GM18868 (cell line): ENCODE data around the gene THAP9.
A peak's percentile ranks its signal among the peaks of the same experiment; 100 is the strongest.
"Not testable (repeated sequence)": the region's sequence is repeated elsewhere in the genome, so short reads cannot be mapped to it uniquely, and the experiment has no call there.

ENCODE experiments used
- ATAC-seq: cut with Tn5 transposase; IDR thresholded peaks from one replicate; pipeline ENCODE4 v1.9.1; 2021; ENCODE audit warnings: mild to moderate bottlenecking, moderate library complexity; ENCODE audit not compliant: unreplicated experiment

The THAP9 gene, protein sequence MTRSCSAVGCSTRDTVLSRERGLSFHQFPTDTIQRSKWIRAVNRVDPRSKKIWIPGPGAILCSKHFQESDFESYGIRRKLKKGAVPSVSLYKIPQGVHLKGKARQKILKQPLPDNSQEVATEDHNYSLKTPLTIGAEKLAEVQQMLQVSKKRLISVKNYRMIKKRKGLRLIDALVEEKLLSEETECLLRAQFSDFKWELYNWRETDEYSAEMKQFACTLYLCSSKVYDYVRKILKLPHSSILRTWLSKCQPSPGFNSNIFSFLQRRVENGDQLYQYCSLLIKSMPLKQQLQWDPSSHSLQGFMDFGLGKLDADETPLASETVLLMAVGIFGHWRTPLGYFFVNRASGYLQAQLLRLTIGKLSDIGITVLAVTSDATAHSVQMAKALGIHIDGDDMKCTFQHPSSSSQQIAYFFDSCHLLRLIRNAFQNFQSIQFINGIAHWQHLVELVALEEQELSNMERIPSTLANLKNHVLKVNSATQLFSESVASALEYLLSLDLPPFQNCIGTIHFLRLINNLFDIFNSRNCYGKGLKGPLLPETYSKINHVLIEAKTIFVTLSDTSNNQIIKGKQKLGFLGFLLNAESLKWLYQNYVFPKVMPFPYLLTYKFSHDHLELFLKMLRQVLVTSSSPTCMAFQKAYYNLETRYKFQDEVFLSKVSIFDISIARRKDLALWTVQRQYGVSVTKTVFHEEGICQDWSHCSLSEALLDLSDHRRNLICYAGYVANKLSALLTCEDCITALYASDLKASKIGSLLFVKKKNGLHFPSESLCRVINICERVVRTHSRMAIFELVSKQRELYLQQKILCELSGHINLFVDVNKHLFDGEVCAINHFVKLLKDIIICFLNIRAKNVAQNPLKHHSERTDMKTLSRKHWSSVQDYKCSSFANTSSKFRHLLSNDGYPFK

GRCh38 chr4:82900411-82901182 lies at the start of gene THAP9:
TSS of gene THAP9 (plus strand) at chr4:82900735. CDS start at chr4:82900803, 68 bp downstream.
- ATAC-seq: peak; percentile 86

GRCh38 chr4:82851318-82851717 lies 49.2 kb upstream of the THAP9 start:
- no peak for ATAC-seq

GRCh38 chr4:82851885-82852750 lies 48.4 kb upstream of the THAP9 start:
- no peak for ATAC-seq

DNA sequence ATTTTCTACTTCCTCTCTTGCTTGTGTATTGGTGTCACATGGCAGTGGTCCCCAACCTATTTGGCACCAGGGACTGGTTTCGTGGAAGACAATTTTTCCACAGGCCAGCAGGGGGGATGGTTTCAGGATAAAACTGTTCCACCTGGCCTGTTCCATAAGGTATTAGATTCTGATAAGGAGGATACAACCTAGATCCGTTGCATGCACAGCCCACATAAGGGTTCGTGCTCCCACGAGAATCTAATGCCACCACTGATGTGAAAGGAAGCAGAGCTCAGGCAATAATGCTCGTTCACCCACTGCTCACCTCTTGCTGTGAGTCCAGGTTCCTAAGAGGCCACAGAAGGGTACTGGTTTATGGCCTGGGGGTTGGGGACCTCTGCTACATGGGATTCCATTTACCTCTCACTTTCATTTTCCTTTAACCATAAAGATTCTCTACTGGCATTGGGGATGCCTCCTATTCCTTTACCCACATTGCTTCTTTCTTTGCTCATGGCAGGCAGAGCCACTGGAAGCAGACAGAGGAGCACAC lies 47.7 kb upstream of the THAP9 start:
- no peak for ATAC-seq

- ATAC-seq: not testable (repeated sequence)
These were observed 40.0 kb upstream of the THAP9 start for GRCh38 chr4:82860487-82860886.

DNA sequence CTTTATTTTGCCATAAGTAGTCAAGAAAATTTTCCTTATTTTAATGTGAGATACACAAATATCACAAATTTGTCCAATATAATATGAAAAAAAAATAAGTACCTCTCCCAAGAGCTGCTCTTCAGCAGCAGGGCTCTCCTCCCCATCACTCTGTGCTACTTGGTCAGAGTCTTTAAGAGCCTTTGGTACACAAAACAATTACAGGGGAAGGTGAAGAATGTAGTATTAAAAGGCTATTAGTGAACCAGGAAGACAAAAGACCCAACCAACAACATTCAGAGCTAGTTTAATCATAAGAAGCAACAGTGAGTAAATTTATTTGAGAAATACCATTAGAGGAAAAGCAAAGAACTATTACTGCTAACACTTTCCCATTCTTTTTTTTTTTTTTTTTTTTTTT lies 39.0 kb upstream of the THAP9 start:
- no peak for ATAC-seq

- no peak for ATAC-seq
These were observed 36.1 kb upstream of the THAP9 start for GRCh38 chr4:82864336-82864979.

DNA sequence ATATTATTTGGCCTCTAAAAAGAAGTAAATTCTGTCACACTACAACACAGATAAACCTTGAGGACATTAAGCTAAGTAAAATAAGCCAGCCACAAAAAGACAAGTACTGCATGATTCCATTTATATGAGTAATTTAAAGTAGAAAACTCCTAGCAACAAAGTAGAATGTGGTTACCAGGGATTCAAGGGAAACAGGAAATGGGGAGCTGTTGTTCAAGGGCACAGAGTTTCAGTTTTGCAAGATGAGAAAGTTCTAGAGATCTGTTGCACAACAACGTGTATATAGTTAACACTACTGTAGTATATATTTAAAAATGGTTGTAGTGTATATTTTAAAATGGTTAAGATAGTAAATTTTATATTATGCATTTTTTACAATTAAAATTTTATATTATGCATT lies 34.9 kb upstream of the THAP9 start:
- ATAC-seq: no peak

GRCh38 chr4:82866033-82866432 lies 34.5 kb upstream of the THAP9 start:
- not testable (repeated sequence) for ATAC-seq

GRCh38 chr4:82866706-82867385 lies 33.7 kb upstream of the THAP9 start:
- no peak for ATAC-seq

GRCh38 chr4:82868572-82868971 lies 32.0 kb upstream of the THAP9 start:
- ATAC-seq: no peak

GRCh38 chr4:82885410-82885809 lies 15.1 kb upstream of the THAP9 start:
- no peak for ATAC-seq

- no peak for ATAC-seq
These were observed 14.2 kb upstream of the THAP9 start for GRCh38 chr4:82886147-82886942.

DNA sequence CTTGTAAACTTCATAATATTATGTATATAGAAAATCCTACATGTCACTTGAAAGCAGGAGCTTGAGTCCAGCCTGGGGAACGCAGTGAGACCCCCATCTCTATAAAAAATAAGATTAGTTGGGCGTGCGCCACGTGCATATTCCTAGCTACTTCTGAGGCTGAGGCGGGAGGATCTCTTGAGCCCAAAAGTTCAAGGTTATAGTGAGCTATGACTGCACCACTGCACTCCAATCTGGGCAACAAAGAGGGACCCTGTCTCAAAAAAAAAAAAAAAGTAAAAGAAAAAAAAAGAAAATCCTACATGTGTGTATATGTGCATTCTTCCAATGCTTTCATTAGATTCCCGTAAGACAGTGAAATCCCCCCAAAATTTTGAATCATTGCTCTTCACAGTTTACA lies 11.2 kb upstream of the THAP9 start:
- no peak for ATAC-seq

- no peak for ATAC-seq
These were observed 10.0 kb upstream of the THAP9 start for GRCh38 chr4:82890528-82890900.

DNA sequence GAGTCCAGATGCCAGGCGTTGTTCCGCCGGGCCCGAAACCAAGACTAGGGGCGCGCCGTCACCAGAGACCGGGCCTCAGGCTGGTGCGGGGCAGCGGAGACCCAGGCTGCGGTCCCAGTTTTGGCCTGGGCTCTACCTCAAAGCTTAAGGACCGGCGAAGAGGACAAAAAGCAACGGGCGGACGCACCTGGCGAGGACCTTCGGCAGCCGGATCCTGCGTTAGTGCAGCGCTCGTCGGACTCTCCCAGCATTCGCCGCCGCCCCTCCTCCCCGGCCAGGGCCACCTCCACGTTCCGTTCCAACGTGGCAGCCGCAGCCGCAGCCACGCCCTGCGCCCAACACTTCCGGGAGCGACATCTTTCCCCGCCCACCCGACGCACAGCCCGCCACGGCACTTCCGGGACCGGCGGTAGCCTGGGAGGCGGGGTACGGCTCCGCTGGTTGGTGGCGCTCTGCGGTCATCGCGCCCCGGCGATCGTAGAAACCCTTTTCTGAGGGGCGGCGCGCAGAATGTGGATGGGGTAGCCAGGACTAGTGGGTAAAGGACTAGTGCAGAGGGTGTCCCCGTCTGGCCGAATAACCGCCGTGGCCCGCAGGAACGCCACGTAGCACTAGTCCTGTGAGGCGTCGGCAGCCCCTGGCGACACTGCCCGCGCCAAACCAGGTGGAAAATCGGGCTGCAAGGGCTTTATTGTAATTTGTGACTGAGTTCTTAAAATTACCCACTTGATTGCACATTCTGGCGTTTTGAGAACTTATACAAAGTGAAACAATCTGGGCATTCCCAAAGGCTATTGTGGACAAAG lies 9.4 kb upstream of the THAP9 start, which contains the start of gene SEC31A:
Gene SEC31A, minus strand, starts transcription at position 253 of the 806 bp plus-strand sequence. CDS start 9,217 bp downstream, outside the sequence.
- ATAC-seq: peak; percentile 95
